PC-9 (cell line): ENCODE results near the gene LCLAT1.

Experiments
- CTCF ChIP-seq: fragments of 200-600 bp; sonication (generic); conservative IDR thresholded peaks from 2 replicates; pipeline ENCODE4 v1.6.1; 2017; ENCODE audit warnings: mixed run types, antibody characterized with exemption, mild to moderate bottlenecking, moderate library complexity
- EZH2 ChIP-seq: fragments of 200-600 bp; sonication (generic); IDR thresholded peaks from 2 replicates; pipeline ENCODE4 v1.8.0; 2017; ENCODE audit warnings: antibody characterized with exemption, low read depth

- TF ChIP-seq CTCF (no peak), EZH2 (no peak)
Observed at GRCh38 chr2:30677231-30677630, 230.2 kb downstream of the LCLAT1 start.
